Eye (tissue), 1 donor: Measurements from ENCODE around the gene RIMBP2.
"Not testable (repeated sequence)": the region's sequence is repeated elsewhere in the genome, so short reads cannot be mapped to it uniquely, and the experiment has no call there.

ENCODE experiments used
- DNase-seq: peaks from one replicate; pipeline ENCODE4 v3.0.0-alpha.2; 2015

The RIMBP2 gene

DNA sequence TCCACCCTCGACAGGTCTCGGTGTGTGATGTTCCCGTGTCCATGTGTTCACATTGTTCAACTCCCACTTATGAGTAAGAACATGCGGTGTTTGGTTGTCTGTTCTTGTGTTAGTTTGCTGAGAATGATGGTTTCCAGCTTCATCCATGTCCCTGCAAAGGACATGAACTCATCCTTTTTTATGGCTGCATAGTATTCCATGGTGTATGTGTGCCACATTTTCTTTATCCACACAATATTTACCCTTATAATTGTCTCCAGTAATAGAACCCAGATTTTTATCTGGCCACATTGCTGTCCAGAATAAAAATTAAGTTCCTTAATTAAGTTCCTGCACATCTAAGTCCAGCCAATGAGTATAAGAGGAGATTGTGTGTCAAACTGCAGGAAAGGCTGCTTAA lies 22.3 kb upstream of the RIMBP2 start:
- DNase-seq: not testable (repeated sequence)

GRCh38 chr12:130737731-130738130 lies 21.6 kb upstream of the RIMBP2 start:
- DNase-seq: no peak

DNA sequence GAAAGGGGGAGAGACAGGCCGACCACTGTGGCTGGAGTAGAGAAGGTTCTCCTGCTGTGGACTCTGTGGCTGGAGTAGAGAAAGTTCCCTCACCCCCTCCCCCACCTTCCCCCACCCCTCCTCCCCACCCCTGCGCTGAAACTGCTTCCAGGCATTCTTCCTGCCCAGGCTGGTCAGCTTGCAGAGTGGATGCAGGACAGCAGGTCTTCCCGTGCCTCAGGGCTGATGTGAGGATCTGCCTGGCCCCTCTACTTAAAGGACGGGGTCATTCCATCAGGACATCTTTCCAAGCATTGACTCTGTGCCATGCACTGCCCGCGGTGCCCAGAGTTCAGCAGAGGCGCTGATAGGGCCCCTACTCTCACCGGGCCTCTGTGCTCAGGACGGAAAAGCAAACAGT lies 13.2 kb upstream of the RIMBP2 start:
- no peak for DNase-seq

DNA sequence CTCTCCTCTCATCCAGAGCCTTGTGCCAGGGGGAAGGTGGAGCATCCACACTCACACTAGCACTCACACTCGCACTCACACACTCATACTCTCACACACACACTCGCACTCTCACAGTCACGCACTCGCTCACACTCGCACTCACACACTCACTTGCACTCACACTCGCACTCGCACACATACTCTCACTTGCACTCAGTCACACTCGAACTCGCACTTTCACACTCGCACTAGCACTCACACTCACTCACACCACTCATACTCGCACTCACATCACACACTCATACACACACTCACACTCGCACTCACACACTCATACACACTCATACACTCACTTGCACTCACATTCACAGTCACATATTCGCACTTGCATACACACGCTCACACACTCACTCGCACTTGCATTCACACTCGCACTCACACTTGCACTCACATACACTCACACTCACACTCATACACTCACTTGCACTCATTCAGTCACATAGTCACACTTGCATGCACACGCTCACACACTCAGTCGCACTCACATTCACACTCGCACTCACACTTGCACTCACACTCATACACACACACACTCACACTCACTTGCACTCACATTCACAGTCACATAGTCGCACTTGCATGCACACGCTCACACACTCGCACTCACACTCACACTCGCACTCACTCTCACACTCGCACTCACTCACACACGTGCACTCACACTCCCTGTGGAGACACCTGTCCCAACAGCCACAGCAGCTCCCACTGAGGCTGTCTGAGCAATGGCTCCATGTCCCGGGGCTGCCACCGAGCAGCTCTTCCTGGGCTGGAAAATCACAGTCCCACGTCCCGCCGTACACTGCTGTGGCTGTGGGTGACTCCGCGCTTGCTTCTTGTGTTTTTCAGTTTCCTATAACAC lies 12.3 kb upstream of the RIMBP2 start:
- peak; percentile 46 for DNase-seq

- DNase-seq: peak; percentile 10
Observed at GRCh38 chr12:130719263-130719859, 3.3 kb upstream of the RIMBP2 start.

GRCh38 chr12:130717752-130718151 lies 1.7 kb upstream of the RIMBP2 start:
- DNase-seq: no peak

DNA sequence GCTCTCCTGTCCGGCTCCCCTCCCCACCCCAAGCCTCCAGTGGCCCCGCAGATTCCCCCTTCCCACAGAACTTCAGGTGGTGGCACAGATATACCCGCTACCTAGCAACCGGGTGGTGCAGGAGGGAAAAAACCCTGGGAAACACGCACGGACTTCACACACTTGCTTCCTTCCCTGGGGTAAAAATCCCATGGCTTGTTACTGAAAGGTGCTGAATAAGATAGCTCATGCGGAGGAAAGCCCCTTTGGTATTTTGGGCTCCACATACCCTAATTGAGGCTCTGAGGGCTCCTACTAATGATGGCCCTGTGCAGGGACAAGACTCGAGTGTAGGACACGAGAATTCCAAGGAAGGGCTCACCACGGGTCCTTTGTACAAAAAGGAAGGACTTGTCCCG lies 869 bp upstream of the RIMBP2 start:
- DNase-seq: peak; percentile 58

GRCh38 chr12:130715150-130715997 lies 725 bp downstream of the RIMBP2 start:
- peak; percentile 88 for DNase-seq

- peak; percentile 69 for DNase-seq
Observed at GRCh38 chr12:130714591-130715149, 1.4 kb downstream of the RIMBP2 start.

- DNase-seq: no peak
Observed at GRCh38 chr12:130714091-130714590, 2.0 kb downstream of the RIMBP2 start.

DNA sequence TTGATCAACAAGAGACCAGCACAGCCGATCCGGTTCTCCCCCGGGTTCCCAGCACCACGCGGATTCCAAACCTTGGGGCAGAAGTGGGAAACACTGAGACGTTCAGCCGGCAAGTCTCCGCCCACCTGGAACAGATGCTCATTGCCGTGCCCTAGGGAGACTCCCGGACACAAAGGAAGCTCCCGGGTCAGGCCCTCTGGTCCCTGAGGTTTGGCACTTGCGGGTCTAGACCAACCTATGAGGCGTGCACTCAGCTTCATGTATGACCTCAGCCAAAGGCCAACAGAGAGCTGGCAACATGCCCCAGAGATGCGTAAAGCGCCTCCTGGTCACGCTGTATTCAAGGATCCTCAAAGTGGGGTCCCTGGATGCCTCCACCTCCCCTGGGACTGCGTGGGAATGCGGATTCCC lies 2.5 kb downstream of the RIMBP2 start:
- peak; percentile 51 for DNase-seq

GRCh38 chr12:130712346-130713065 lies 3.6 kb downstream of the RIMBP2 start:
- DNase-seq: no peak

- no peak for DNase-seq
Observed at GRCh38 chr12:130711756-130712155, 4.3 kb downstream of the RIMBP2 start.

- DNase-seq: no peak
Observed at GRCh38 chr12:130710733-130711080, 5.4 kb downstream of the RIMBP2 start.

DNA sequence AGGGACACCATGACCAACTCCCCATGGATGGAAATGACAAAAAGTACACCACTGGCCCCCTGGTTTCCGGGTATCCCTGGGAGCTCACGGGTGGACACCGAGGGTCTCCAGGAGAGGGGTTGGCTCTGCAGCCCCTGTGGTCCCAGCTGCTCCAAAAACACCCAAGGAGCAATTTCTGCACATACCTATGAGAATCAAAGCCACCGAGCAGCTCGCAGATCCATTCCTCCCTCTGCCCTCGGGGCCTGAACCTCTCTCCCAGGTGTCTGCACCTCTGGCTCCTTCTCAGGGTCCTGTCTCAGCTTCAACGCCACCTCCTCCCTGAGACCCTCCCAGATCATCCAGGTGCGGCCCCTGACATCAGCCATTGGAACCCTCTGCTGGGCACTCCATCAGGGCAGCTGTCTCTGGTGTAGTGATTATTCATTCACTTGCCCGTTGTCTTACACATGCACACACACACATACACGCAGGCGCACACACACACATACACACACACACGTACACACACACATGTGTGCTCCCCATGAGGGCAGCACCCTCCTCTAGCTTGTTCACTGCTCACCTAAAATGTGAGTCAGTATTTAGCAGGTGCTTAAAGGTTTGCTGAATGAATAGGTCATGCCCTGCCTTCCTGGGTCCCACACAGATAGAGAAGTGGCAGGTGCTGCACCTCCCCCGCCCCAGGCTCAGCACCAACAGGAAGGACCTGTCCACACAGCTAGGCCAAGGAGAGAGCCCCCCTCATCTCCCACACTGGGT lies 5.9 kb downstream of the RIMBP2 start:
- DNase-seq: no peak

- no peak for DNase-seq
Observed at GRCh38 chr12:130709151-130709970, 6.7 kb downstream of the RIMBP2 start.

- DNase-seq: no peak
Observed at GRCh38 chr12:130708648-130709047, 7.5 kb downstream of the RIMBP2 start.

DNA sequence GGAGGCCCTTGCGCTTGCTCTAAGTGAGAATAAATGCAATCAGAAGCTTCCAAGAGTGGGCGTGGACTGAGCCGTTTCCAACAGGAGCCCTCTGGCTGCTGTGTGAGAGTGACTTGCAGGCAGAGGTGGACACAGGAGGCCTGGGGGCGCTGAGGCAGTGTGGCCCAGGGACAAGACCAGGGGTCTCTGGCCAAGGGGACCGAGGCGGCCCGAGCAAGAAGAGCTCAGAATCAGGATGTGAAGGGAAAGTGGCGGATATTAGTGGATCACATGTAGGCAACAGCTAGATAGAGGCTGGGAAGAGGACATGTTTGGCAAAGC lies 8.6 kb downstream of the RIMBP2 start:
- no peak for DNase-seq

DNA sequence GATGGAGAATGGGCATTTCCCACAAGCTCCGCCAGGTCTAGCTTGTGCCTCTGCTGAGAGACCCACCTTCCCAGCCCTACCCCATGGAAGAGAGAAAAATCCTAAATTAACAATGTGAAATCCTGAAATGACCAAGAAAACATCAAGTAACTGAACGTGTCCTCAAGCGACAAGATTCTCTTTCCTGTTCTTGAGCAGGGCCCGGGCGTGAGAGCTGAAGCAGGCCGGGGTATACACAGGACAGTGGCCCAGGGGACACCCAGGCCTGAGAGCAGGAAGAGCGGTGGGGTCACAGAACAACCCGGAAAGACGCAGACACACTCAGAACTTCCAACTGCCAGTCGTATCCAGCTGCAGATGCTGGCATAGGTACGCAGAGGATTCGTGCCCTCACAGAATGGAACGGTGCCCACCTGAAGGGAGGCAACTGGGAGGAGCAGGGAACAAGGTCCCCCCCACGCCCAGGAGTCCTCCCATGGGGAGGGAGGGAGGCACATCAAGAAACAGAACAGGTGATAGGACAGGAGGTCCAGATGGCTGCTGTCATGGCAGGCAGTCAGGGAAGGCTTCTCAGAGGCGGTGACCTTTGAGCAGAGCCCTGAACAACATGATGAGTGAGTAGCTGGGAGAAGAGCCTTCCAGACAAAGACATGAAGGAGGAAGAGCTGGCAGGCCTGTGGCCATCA lies 9.1 kb downstream of the RIMBP2 start:
- DNase-seq: no peak

DNA sequence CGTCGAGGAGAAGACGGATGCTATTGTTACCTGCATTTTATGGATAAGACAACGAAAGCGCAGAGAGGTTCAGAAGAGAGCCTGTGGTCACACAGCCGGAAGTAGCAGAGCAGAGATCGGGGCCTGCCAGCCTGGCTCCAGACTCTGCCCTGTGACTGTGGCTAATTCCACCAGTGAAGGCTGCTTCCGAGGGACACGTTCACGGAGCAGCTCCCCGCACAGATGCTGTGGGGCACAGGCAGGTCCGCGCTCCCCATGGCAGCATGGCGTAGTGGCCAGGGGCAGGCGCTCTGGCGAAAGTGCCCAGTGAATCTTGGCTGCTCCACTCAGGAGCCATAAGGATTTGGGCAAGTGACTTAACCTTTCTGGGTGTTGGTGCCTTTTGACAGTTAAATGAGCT lies 9.8 kb downstream of the RIMBP2 start:
- DNase-seq: no peak
